Prostate gland (tissue), 2 donors: ENCODE data around the gene RBBP9.

Source experiments
- CTCF ChIP-seq, 4 experiments: fragments of 200-600 bp in 2 of 4; fragments of 450-650 bp in 2 of 4; sonication (generic) in 2 of 4; IDR thresholded peaks; 1 replicate in 3 of 4; 2 replicates in 1 of 4; pipeline ENCODE4 v1.5.1; 2016 to 2019; ENCODE audit warnings: antibody characterized with exemption in 4 of 4, mild to moderate bottlenecking in 2 of 4, moderate library complexity in 2 of 4
- POLR2A ChIP-seq: fragments of 450-650 bp; IDR thresholded peaks from one replicate; pipeline ENCODE4 v1.6.1; 2016; ENCODE audit warnings: antibody characterized with exemption, mild to moderate bottlenecking
- POLR2AphosphoS5 ChIP-seq: sonication (generic); formaldehyde crosslinking; IDR thresholded peaks from one replicate; pipeline ENCODE4 v1.6.1; 2017; ENCODE audit warnings: antibody characterized with exemption

DNA sequence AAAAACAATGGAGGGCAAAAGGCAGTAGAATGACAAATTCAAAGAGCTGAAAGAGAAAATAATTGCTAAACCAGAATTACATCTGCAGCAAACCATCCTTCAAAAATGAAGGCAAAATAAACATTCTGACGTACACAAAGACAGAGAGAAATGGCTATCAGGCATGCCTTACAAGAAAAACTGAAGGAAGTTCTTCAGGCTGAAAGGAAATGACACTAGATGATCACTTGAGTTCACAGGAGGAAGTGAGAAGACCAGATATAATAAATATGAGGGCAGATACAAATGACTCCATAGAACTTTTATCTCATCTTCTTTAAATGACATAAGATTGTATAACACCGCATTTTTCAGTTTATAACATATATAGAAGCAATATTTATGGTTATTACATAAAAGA, 60.2 kb downstream of the RBBP9 start:
- TF ChIP-seq CTCF (IDR thresholded peaks at IDR 0.05) = no peak
- TF ChIP-seq POLR2A = no peak
- TF ChIP-seq POLR2AphosphoS5 = no peak
